Measurements from ENCODE around the gene FGB.

FGB gene

DNA sequence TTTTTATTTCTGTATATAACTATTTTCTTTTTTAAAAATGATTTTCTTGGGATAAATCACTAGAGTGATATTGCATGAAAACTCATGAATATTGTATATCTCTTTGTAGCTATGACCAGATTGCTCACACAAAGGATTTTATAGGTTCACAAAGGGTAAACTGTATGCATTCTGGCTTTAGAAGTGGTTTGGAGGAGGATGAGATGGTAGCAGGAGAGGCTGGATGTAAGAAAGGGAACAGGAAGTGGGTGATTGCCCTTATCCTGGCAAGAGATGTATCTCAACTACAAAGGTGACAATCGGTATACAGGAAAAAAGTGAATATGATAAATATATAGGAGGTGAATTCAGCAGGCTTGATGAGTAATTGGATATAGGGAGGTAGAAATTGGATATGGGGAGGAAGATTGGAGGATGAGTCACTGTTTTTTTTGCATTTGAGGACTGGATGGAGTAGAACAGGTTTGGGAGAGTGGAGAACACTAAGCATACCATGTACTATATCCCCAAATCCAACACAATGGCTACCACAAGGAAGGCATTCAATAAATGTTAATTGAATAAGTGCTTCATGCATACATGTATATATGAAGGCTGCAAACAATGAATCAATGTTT is 39.7 kb downstream of the FGB start:
- TF ChIP-seq TEAD4 (IDR thresholded peaks at IDR 0.05) (no peak), MAX (IDR thresholded peaks at IDR 0.05) (no peak), CEBPB (IDR thresholded peaks at IDR 0.05) (no peak), TAF1 (IDR thresholded peaks at IDR 0.05; ENCODE audit: low read depth) (no peak), ZBTB7A (IDR thresholded peaks at IDR 0.05; ENCODE audit: low read depth) (no peak), USF1 (IDR thresholded peaks at IDR 0.05) (no peak), RAD21 (IDR thresholded peaks at IDR 0.05; ENCODE audit: low read depth) (no peak), EP300 (IDR thresholded peaks at IDR 0.05; ENCODE audit: borderline replicate concordance) (no peak)
- TF ChIP-seq, protein P1, sequence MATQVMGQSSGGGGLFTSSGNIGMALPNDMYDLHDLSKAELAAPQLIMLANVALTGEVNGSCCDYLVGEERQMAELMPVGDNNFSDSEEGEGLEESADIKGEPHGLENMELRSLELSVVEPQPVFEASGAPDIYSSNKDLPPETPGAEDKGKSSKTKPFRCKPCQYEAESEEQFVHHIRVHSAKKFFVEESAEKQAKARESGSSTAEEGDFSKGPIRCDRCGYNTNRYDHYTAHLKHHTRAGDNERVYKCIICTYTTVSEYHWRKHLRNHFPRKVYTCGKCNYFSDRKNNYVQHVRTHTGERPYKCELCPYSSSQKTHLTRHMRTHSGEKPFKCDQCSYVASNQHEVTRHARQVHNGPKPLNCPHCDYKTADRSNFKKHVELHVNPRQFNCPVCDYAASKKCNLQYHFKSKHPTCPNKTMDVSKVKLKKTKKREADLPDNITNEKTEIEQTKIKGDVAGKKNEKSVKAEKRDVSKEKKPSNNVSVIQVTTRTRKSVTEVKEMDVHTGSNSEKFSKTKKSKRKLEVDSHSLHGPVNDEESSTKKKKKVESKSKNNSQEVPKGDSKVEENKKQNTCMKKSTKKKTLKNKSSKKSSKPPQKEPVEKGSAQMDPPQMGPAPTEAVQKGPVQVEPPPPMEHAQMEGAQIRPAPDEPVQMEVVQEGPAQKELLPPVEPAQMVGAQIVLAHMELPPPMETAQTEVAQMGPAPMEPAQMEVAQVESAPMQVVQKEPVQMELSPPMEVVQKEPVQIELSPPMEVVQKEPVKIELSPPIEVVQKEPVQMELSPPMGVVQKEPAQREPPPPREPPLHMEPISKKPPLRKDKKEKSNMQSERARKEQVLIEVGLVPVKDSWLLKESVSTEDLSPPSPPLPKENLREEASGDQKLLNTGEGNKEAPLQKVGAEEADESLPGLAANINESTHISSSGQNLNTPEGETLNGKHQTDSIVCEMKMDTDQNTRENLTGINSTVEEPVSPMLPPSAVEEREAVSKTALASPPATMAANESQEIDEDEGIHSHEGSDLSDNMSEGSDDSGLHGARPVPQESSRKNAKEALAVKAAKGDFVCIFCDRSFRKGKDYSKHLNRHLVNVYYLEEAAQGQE (IDR thresholded peaks at IDR 0.05; ENCODE audit: low read depth), result no peak

- no peak for TF ChIP-seq YY1 (IDR thresholded peaks at IDR 0.05; ENCODE audit: low read depth)
- TF ChIP-seq TCF12 (IDR thresholded peaks at IDR 0.05; ENCODE audit: low read depth), result no peak
- TF ChIP-seq TEAD4 (IDR thresholded peaks at IDR 0.05), result no peak
- TF ChIP-seq EP300 (IDR thresholded peaks at IDR 0.05; ENCODE audit: borderline replicate concordance), result no peak
- no peak for TF ChIP-seq MAX (IDR thresholded peaks at IDR 0.05)
- no peak for TF ChIP-seq FOXM1 (IDR thresholded peaks at IDR 0.05; ENCODE audit: borderline replicate concordance, low read depth)
- no peak for TF ChIP-seq ZBTB7A (IDR thresholded peaks at IDR 0.05; ENCODE audit: low read depth)
- TF ChIP-seq, protein P1 (IDR thresholded peaks at IDR 0.05; ENCODE audit: low read depth), result no peak
- no peak for TF ChIP-seq RAD21 (IDR thresholded peaks at IDR 0.05; ENCODE audit: low read depth)
- TF ChIP-seq CEBPB (IDR thresholded peaks at IDR 0.05), result no peak
- TF ChIP-seq EGR1 (IDR thresholded peaks at IDR 0.05), result no peak
- TF ChIP-seq TAF1 (IDR thresholded peaks at IDR 0.05; ENCODE audit: low read depth), result no peak
- TF ChIP-seq CREB1 (IDR thresholded peaks at IDR 0.05; ENCODE audit: low read depth), result no peak
- TF ChIP-seq NFIC (IDR thresholded peaks at IDR 0.05), result no peak
- TF ChIP-seq USF1 (IDR thresholded peaks at IDR 0.05), result no peak
Measured at GRCh38 chr4:154603033-154603943, 40.5 kb downstream of the FGB start.

DNA sequence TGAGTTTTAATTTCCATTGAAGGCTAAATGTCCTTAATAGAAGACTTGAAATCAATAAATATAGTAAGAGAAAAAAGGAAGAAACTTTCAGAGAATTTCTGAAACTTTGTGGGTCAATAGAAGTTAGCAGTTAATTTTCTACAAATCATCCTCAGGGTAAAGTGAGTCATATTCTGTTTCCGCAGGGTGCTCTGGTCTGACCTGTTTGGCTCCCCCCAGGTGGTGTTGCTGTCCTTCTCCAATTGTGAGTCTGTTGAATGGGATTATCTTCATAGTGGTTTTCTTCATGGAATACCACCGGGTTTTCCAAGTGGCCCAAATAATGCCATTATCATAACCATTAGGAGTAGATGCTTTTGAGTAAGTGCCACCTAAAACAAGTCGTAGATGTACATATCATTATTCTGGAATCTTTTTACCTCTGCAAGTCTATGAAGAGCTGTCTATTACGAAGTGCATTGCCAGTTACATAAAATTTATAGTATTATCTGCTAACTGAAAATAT is 41.9 kb downstream of the FGB start:
- TF ChIP-seq TAF1 (IDR thresholded peaks at IDR 0.05; ENCODE audit: low read depth), result no peak
- no peak for TF ChIP-seq EP300 (IDR thresholded peaks at IDR 0.05; ENCODE audit: borderline replicate concordance)
- TF ChIP-seq USF1 (IDR thresholded peaks at IDR 0.05), result no peak

GRCh38 chr4:154606728-154607723 is 44.2 kb downstream of the FGB start:
- TF ChIP-seq, protein P1 (IDR thresholded peaks at IDR 0.05; ENCODE audit: low read depth), result no peak
- TF ChIP-seq RAD21 (IDR thresholded peaks at IDR 0.05; ENCODE audit: low read depth), result no peak
- no peak for TF ChIP-seq YY1 (IDR thresholded peaks at IDR 0.05; ENCODE audit: low read depth)
- no peak for TF ChIP-seq TAF1 (IDR thresholded peaks at IDR 0.05; ENCODE audit: low read depth)
- TF ChIP-seq USF1 (IDR thresholded peaks at IDR 0.05), result no peak
- TF ChIP-seq TCF12 (IDR thresholded peaks at IDR 0.05; ENCODE audit: low read depth), result no peak
- no peak for TF ChIP-seq FOXM1 (IDR thresholded peaks at IDR 0.05; ENCODE audit: borderline replicate concordance, low read depth)
